Fibroblast of lung (primary cell): ENCODE results near the gene IER5L. TPM values are rescaled to one million over a fixed set of nuclear protein-coding genes. Genes with fewer than 3 reads are reported as not detected.

Source experiments
- DNase-seq, 2 donors: peaks; one replicate each; pipeline versions ENCODE4 v3.0.0 to v3.0.0-alpha.2; 2010; ENCODE audit warnings: low read depth in 2 of 2
- H2AFZ ChIP-seq: 2 replicates; pipeline ENCODE4 v1.5.1; 2012; ENCODE audit warnings: low read length, control low read depth, inconsistent platforms
- H3K27ac ChIP-seq: 2 replicates; pipeline ENCODE4 v1.5.1; 2011; ENCODE audit warnings: low read length, control low read depth; ENCODE audit not compliant: insufficient read depth
- H3K27me3 ChIP-seq: 2 replicates; pipeline ENCODE4 v1.5.1; 2011; ENCODE audit warnings: mild to moderate bottlenecking, low read length; ENCODE audit not compliant: control insufficient read depth, insufficient read depth
- H3K36me3 ChIP-seq: 2 replicates; pipeline ENCODE4 v1.5.1; 2011; ENCODE audit warnings: low read length; ENCODE audit not compliant: control insufficient read depth, insufficient read depth
- H3K4me1 ChIP-seq: 2 replicates; pipeline ENCODE4 v1.5.1; 2011; ENCODE audit warnings: low read length; ENCODE audit not compliant: control insufficient read depth, insufficient read depth; ENCODE audit errors: extremely low read depth
- H3K4me2 ChIP-seq: 2 replicates; pipeline ENCODE4 v1.5.1; 2011; ENCODE audit warnings: low read length, control low read depth; ENCODE audit not compliant: insufficient read depth; ENCODE audit errors: extremely low read depth
- H3K4me3 ChIP-seq, 4 experiments: fragments of 200-600 bp in 1 of 4; sonication (generic) in 1 of 4; replicated peaks in 1 of 4; 2 replicates each; pipeline ENCODE4 v1.5.1; 2011 to 2016; ENCODE audit warnings: low read length in 4 of 4, low read depth in 3 of 4, mild to moderate bottlenecking in 3 of 4, control low read depth in 2 of 4, inconsistent platforms in 1 of 4, mixed read lengths in 1 of 4; ENCODE audit not compliant: insufficient read depth in 1 of 4; ENCODE audit errors: control extremely low read depth in 1 of 4
- H3K79me2 ChIP-seq: 2 replicates; pipeline ENCODE4 v1.5.1; 2012; ENCODE audit warnings: mild to moderate bottlenecking, low read length, inconsistent platforms; ENCODE audit not compliant: control insufficient read depth, insufficient read depth
- H3K9ac ChIP-seq: 2 replicates; pipeline ENCODE4 v1.5.1; 2011; ENCODE audit warnings: mild to moderate bottlenecking, low read length, control low read depth; ENCODE audit not compliant: insufficient read depth
- H3K9me3 ChIP-seq: 2 replicates; pipeline ENCODE4 v1.5.1; 2012; ENCODE audit warnings: low read depth, low read length; ENCODE audit not compliant: control insufficient read depth, insufficient read depth
- H4K20me1 ChIP-seq: 2 replicates; pipeline ENCODE4 v1.5.1; 2011; ENCODE audit warnings: low read length; ENCODE audit not compliant: control insufficient read depth, insufficient read depth; ENCODE audit errors: extremely low read depth
- EZH2 ChIP-seq: IDR thresholded peaks from 2 replicates; pipeline ENCODE4 v1.5.1; 2012; ENCODE audit warnings: low read length, control low read depth, mild to moderate bottlenecking; ENCODE audit errors: missing control alignments
- polyA plus RNA-seq, 2 donors: library from polyadenylated mRNA; depleted of rRNA in 1 of 2; stranded (reverse) in 1 of 2; unstranded in 1 of 2; fragments of >200 nt; gene quantifications; 2 replicates each; pipeline ENCODE4 v1.2.1, GENCODE V29; 2011 to 2012; ENCODE audit warnings: missing spikeins in 1 of 2
- total RNA-seq: library from RNA; depleted of rRNA; stranded (reverse); fragments of >200 nt; gene quantifications from 2 replicates; pipeline ENCODE4 v1.2.1, GENCODE V29; 2014
- TF ChIP-seq, protein P1 (sequence below), 2 donors: IDR thresholded peaks in 1 of 2; conservative IDR thresholded peaks in 1 of 2; 1 replicate in 1 of 2; 2 replicates in 1 of 2; pipeline ENCODE4 v1.5.1; 2011 to 2012; ENCODE audit warnings: low read length in 2 of 2, control low read depth in 1 of 2, inconsistent platforms in 1 of 2, low read depth in 1 of 2, mild to moderate bottlenecking in 1 of 2

Gene IER5L
- total and polyA plus RNA-seq, 2 donors (not counting 1 experiment from before 2014, with no cell fraction given), result 9.2 to 71.5 TPM

- no peak for TF ChIP-seq EZH2
- TF ChIP-seq, protein P1, sequence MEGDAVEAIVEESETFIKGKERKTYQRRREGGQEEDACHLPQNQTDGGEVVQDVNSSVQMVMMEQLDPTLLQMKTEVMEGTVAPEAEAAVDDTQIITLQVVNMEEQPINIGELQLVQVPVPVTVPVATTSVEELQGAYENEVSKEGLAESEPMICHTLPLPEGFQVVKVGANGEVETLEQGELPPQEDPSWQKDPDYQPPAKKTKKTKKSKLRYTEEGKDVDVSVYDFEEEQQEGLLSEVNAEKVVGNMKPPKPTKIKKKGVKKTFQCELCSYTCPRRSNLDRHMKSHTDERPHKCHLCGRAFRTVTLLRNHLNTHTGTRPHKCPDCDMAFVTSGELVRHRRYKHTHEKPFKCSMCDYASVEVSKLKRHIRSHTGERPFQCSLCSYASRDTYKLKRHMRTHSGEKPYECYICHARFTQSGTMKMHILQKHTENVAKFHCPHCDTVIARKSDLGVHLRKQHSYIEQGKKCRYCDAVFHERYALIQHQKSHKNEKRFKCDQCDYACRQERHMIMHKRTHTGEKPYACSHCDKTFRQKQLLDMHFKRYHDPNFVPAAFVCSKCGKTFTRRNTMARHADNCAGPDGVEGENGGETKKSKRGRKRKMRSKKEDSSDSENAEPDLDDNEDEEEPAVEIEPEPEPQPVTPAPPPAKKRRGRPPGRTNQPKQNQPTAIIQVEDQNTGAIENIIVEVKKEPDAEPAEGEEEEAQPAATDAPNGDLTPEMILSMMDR (conservative IDR thresholded peaks at IDR 0.05 in 1 of 2, IDR thresholded peaks at IDR 0.05 in 1 of 2; ENCODE audit: low read depth in 1 of 2, low read length in 2 of 2), result no peak
Measured at GRCh38 chr9:129128689-129129088, 49.4 kb downstream of the IER5L start.

DNA sequence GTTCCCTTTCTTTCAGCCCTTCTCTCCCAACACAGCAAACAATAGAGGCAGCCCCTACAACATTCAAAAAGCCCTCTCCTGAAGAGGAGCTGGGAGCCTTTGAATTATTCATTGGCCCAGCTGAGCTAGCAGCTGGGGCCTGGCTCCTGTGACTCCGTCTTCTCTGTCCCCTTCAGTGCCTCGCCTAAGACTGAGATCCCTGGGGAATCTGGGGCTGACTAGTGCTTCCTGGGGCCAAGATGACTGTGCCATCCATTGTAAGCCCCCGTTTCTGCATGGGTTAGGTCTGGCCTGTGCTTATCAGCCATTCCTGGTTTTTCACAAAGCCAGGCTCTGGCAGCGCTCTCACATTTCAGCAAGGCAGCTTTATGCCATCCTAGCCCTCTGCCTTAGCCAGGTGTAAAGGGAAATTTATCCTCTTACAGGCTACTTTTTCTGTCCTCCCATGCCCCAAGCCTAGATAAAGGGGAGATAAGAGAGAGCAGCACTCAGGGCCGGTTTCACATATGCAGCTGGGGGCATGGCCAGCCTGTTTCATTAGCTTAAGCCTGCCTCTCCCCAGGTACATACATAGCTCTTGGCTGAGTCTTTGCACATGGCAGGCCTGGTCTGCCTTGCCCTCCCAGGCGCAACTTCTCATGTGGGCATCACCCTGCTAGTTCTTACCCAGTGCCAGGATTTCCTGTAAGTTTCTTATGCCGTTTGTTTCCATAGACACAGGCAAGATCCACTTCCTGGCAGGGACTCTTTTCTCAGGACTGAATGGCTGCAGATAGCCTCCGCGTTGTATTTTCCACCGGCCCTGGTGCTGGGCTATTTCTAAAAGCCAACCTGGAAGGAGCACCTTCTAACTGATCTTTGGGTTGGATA is 51.1 kb downstream of the IER5L start:
- no peaks in the 10 kb centered on the region for H4K20me1 ChIP-seq
- H2AFZ ChIP-seq, result no peak overlapping the region
- H3K79me2 ChIP-seq, result no peaks in the 10 kb centered on the region
- H3K4me2 ChIP-seq, result no peak overlapping the region
- peaks cover 11% of the 10 kb centered on the region for H3K36me3 ChIP-seq
- no peak for DNase-seq
- no peaks in the 10 kb centered on the region for H3K27me3 ChIP-seq
- H3K4me3 ChIP-seq, result no peak overlapping the region
- no peaks in the 10 kb centered on the region for H3K9me3 ChIP-seq
- no peak overlapping the region for H3K27ac ChIP-seq
- no peak overlapping the region for H3K9ac ChIP-seq
- H3K4me1 ChIP-seq, result peaks cover 2% of the 10 kb centered on the region
- TF ChIP-seq, protein P1 (conservative IDR thresholded peaks at IDR 0.05 in 1 of 2, IDR thresholded peaks at IDR 0.05 in 1 of 2; ENCODE audit: low read depth in 1 of 2, low read length in 2 of 2), result no peak
- no peak for TF ChIP-seq EZH2

More at GRCh38 chr9:129128689-129129088, 49.4 kb downstream of the IER5L start:
- H3K27me3 ChIP-seq, result no peaks in the 10 kb centered on the region
- H3K36me3 ChIP-seq, result peaks cover 6% of the 10 kb centered on the region
- H3K4me1 ChIP-seq, result peaks cover 2% of the 10 kb centered on the region
- H3K9me3 ChIP-seq, result no peaks in the 10 kb centered on the region
- no peaks in the 10 kb centered on the region for H4K20me1 ChIP-seq
- no peak overlapping the region for H3K4me2 ChIP-seq
- H3K27ac ChIP-seq, result no peak overlapping the region
- DNase-seq, result no peak
- no peaks in the 10 kb centered on the region for H3K79me2 ChIP-seq
- H3K4me3 ChIP-seq, result no peak overlapping the region
- no peak overlapping the region for H2AFZ ChIP-seq
- no peak overlapping the region for H3K9ac ChIP-seq

Other genes with a start within 250 kb of the IER5L start
- gene DOLK, start 230.7 kb downstream of the IER5L start, total RNA-seq, result 24.9 and 29.9 TPM in 2 replicates
- gene DOLK, start 230.7 kb downstream of the IER5L start, polyA plus RNA-seq, result 31.4 and 37.5 TPM in 2 replicates
- 28.5 and 31.4 TPM in 2 replicates for gene NUP188, start 230.6 kb downstream of the IER5L start, total RNA-seq
- gene NUP188, start 230.6 kb downstream of the IER5L start, polyA plus RNA-seq, result 28.8 and 65.8 TPM in 2 replicates
- gene SH3GLB2, start 149.9 kb downstream of the IER5L start, total RNA-seq, result 27.5 and 42.3 TPM in 2 replicates
- 27.3 and 38.7 TPM in 2 replicates for gene SH3GLB2, start 149.9 kb downstream of the IER5L start, polyA plus RNA-seq
- gene MIGA2, start 141.6 kb downstream of the IER5L start, total RNA-seq, result 20.8 and 23.3 TPM in 2 replicates
- 9.8 and 11.4 TPM in 2 replicates for gene MIGA2, start 141.6 kb downstream of the IER5L start, polyA plus RNA-seq
- gene DOLPP1, start 97.2 kb downstream of the IER5L start, total RNA-seq, result 4.9 and 7.4 TPM in 2 replicates
- 9.7 and 12.2 TPM in 2 replicates for gene DOLPP1, start 97.2 kb downstream of the IER5L start, polyA plus RNA-seq
- gene CRAT, start 67.5 kb downstream of the IER5L start, total RNA-seq, result 33.6 and 45.1 TPM in 2 replicates
- gene CRAT, start 67.5 kb downstream of the IER5L start, polyA plus RNA-seq, result 34.0 and 37.4 TPM in 2 replicates
- gene PTPA, start 66.8 kb downstream of the IER5L start, total RNA-seq, result 159 and 203 TPM in 2 replicates
- 189 and 190 TPM in 2 replicates for gene PTPA, start 66.8 kb downstream of the IER5L start, polyA plus RNA-seq